Psoas muscle (tissue), 8 donors: ENCODE results near the gene PSMA6. TPM values are rescaled to one million over a fixed set of nuclear protein-coding genes. Genes with fewer than 3 reads are reported as not detected.

ENCODE experiments used
- ATAC-seq, 4 donors: fragments of 200-7000 bp; cut with Tn5 transposase; one replicate each; pipeline ENCODE4 v1.9.1; 2020; ENCODE audit warnings: moderate library complexity in 3 of 4, mild to moderate bottlenecking in 2 of 4
- DNase-seq, 2 donors: peaks; one replicate each; pipeline ENCODE4 v3.0.0-alpha.2; 2020
- H3K27ac ChIP-seq: fragments of 200-600 bp; one replicate; pipeline ENCODE4 v1.8.0; 2022
- H3K27me3 ChIP-seq, 3 donors: fragments of 200-600 bp in 1 of 3; one replicate each; pipeline versions ENCODE4 v1.6.1 to v1.8.0; 2013 to 2022; ENCODE audit warnings: low read length in 2 of 3, mild to moderate bottlenecking in 2 of 3, moderate library complexity in 1 of 3; ENCODE audit not compliant: insufficient read depth in 3 of 3
- H3K36me3 ChIP-seq, 2 donors: fragments of 200-600 bp in 1 of 2; one replicate each; pipeline versions ENCODE4 v1.6.1 to v1.8.0; 2013 to 2022; ENCODE audit warnings: low read depth in 1 of 2, mild to moderate bottlenecking in 1 of 2, moderate library complexity in 1 of 2; ENCODE audit not compliant: insufficient read depth in 1 of 2
- H3K4me1 ChIP-seq: fragments of 200-600 bp; one replicate; pipeline ENCODE4 v1.8.0; 2022
- H3K4me3 ChIP-seq: fragments of 200-600 bp; one replicate; pipeline ENCODE4 v1.8.0; 2022; ENCODE audit warnings: mild to moderate bottlenecking
- H3K9me3 ChIP-seq: fragments of 200-600 bp; one replicate; pipeline ENCODE4 v1.8.0; 2022
- CTCF ChIP-seq: fragments of 200-600 bp; IDR thresholded peaks from one replicate; pipeline ENCODE4 v1.8.0; 2022; ENCODE audit warnings: antibody characterized with exemption
- WGBS, 3 donors: extraction: QIAGEN DNeasy Blood & Tissue Kit; methylation state at CpG; one replicate each; pipeline versions ENCODE4 v1.1.6 to v1.1.7; 2013; 5-methylcytosine and 5-hydroxymethylcytosine counted together
- intact Hi-C, 2 donors: fragments of 100-400 bp; cut with DNase I; formaldehyde crosslinking; loops; one replicate each; pipeline versions ENCODE4 v1.11.0 to v1.14.2; 2022
- polyA plus RNA-seq, 3 donors: library from polyadenylated mRNA; stranded (reverse); fragments of 200-250 nt; gene quantifications; one replicate each; pipeline ENCODE4 v1.2.3, GENCODE V29; 2013
- total RNA-seq, 4 donors: library from RNA; stranded (reverse); fragmentation: NEBNext Ultra II Directional in 2 of 4; extraction: Animal tissue kit (Norgen Biotek cat#: 25700) in 2 of 4; gene quantifications; one replicate each; pipeline versions ENCODE4 v1.2.1 to v1.2.4, GENCODE V29; 2021 to 2023
- donor health status: healthy with polysubstance abuse.
- donor health status: DM: no; HTN: no; CAD: no; lungs with moderate emphysema.
- donor health status: Bipolar disorder and iron deficiency.
- donor health status: healthy.
- donor health status: DM: yes; HTN: yes; CAD: no.
- donor health status: DM: no; HTN: no; CAD: no.
- donor health status: DM: no; HTN: no; CAD: no.
- donor health status: DM: yes; HTN: yes; CAD: no.

The PSMA6 gene
- total and polyA plus RNA-seq, 7 donors, result 176 to 653 (median 276) TPM

DNA sequence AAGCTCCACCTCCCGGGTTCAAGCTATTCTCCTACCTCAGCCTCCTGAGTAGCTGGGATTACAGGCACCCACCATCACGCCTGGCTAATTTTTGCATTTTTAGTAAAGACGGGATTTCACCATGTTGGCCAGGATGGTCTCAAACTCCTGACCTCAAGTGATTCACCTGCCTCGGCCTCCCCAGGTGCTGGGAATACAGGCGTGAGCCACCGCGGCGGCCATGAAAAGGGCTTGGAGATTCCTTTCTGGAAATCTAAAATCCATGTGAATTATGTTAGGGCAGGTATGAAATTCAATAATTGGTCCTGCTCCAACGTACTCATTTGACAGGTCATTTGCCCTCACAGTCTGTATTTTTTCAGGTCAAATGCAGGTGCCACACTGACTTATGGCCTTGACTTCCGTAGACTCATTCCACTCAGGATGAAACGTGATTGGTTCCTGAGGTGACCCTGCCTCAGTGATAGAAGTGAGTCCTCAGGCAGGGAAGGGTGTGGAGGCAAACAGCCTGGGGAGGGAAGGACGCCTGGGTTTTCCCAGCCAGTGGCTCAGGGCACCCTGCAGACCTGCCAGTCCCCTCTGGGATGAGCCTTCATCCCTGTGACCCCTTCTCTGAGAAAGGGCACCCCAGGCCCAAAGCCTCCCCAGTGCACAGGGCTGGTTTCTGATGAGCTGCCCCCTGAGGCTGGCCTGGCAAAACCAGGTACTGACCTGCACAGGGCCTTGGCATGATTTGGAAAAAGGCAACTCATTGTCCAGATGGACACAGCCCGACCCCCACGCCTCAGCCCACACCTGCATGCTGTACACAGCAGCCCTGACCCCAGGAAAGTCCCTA lies 48.7 kb downstream of the PSMA6 start:
- Histone ChIP-seq H3K4me1 (peaks cover 43% of the 10 kb centered on the region), H3K27me3 (no peaks in the 10 kb centered on the region), H3K36me3 (no peaks in the 10 kb centered on the region), H3K27ac (peak overlapping the region; percentile 93), H3K4me3 (peak overlapping the region; percentile 60), H3K9me3 (no peaks in the 10 kb centered on the region)
- intact Hi-C loops, result loop anchor here in 1 of 2 donors (5.0 kb wide), 1 partner anchor 41 kb away; no protein-coding TSS in a partner anchor
- no peak for TF ChIP-seq CTCF
- WGBS, 3 donors, result 83 to 88% (median 87%) methylated on average over 14 of the region's 14 CpGs
- peak in 1 of 4 donors; percentile 1 for ATAC-seq
- DNase-seq, result peak in 1 of 2 donors; percentile 50

- Histone ChIP-seq H3K4me1 (peaks cover 38% of the 10 kb centered on the region), H3K4me3 (peak overlapping the region; percentile 60), H3K9me3 (no peaks in the 10 kb centered on the region), H3K27me3 (no peaks in the 10 kb centered on the region), H3K36me3 (no peaks in the 10 kb centered on the region), H3K27ac (peak overlapping the region; percentile 93)
- DNase-seq (no peak), ATAC-seq (no peak)
- 8 to 23% (median 17%) methylated on average over 4 of the region's 4 CpGs for WGBS, 3 donors
- no peak for TF ChIP-seq CTCF
- intact Hi-C loops, result loop anchor here in 1 of 2 donors (5.0 kb wide), 1 partner anchor 41 kb away; no protein-coding TSS in a partner anchor
Measured at GRCh38 chr14:35341454-35341750, 49.2 kb downstream of the PSMA6 start.

DNA sequence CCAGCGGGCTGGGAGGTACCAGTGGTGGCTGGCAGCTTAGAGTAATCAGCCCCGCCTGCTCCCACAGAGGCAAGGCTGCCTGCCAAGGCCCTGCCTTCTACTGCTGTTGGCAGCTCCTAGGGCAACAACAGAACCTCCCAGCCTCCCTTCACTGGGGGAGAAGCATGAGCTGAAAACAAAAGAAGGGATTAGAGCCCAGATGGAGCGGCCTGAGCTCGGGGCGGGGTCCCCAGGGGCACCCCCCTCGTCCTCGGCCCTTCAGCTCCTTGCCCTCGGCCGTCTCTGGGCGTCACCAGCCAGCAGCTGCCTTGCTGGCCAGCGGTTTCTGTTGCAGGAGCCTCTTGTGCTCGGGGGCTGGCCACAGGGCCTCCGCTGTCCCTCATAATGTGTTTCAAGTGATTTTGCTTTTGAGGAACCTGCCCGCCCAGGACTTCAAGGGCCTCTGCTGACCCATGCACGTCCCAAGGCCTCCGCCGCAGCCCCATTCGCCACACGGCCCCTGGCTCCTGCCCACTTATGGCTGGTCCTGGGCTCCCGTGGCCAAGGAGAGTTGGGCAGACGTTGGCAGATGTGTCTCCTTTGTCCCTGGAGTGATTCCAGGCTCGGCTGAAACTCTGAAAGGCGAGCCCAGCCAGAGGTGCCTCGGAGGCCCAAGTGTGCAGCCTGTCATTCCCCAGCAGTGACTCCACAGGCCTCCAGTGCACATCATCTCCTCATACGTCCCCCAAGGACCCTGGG lies 49.7 kb downstream of the PSMA6 start:
- WGBS, 3 donors, result 13 to 22% (median 14%) methylated on average over 24 to 25 of the region's 25 CpGs
- peak; percentile 95 to 97 for DNase-seq
- H3K27ac ChIP-seq, result peak overlapping the region; percentile 93
- peaks cover 32% of the 10 kb centered on the region for H3K4me1 ChIP-seq
- peak; percentile 89 to 91 (median 89) for ATAC-seq
- H3K9me3 ChIP-seq, result no peaks in the 10 kb centered on the region
- no peaks in the 10 kb centered on the region for H3K27me3 ChIP-seq
- H3K4me3 ChIP-seq, result peak overlapping the region; percentile 60
- intact Hi-C loops, result loop anchor here (1.0 to 5.0 kb wide), 3 partner anchors 40 to 62 kb away; partner anchors contain the start of gene NFKBIA (in 2 of the 2)
- no peak for TF ChIP-seq CTCF
- H3K36me3 ChIP-seq, result no peaks in the 10 kb centered on the region

GRCh38 chr14:35342489-35343010 lies 50.4 kb downstream of the PSMA6 start:
- DNase-seq (no peak), ATAC-seq (peak in 1 of 4 donors; percentile 79)
- H3K4me3 ChIP-seq, result peak overlapping the region; percentile 60
- 22 to 26% (median 25%) methylated on average over 8 of the region's 8 CpGs for WGBS, 3 donors
- intact Hi-C loops, result loop anchor here (1.0 to 5.0 kb wide), 3 partner anchors 40 to 62 kb away; partner anchors contain the start of gene NFKBIA (in 2 of the 2)
- H3K27ac ChIP-seq, result peak overlapping the region; percentile 93
- no peaks in the 10 kb centered on the region for H3K36me3 ChIP-seq
- no peaks in the 10 kb centered on the region for H3K27me3 ChIP-seq
- peaks cover 26% of the 10 kb centered on the region for H3K4me1 ChIP-seq
- no peaks in the 10 kb centered on the region for H3K9me3 ChIP-seq
- TF ChIP-seq CTCF, result no peak
